Endothelial cell of umbilical vein (primary cell): ENCODE results near the gene STAB2. TPM values are rescaled to one million over a fixed set of nuclear protein-coding genes. Genes with fewer than 3 reads are reported as not detected.

Experiments
- BruUV-seq: library from RNA; stranded (reverse); fragments of 400-500 nt; replicated peaks from 2 replicates; lab custom pipeline; 2021; lab: Mats Ljungman, UMichigan
- CTCF ChIA-PET: fragments of 300-600, 350-600 bp; sonication (Branson Sonifier 250); formaldehyde crosslinking; loops from one replicate; lab custom pipeline; 2021; ENCODE audit warnings: antibody characterized with exemption, inconsistent platforms; lab: Charles Lee
- POLR2A ChIA-PET: fragments of 300-600, 350-600 bp; sonication (Branson Sonifier 250); formaldehyde crosslinking; loops from one replicate; lab custom pipeline; 2021; ENCODE audit warnings: antibody characterized with exemption, inconsistent platforms; lab: Charles Lee
- DNase-seq: peaks from one replicate; pipeline ENCODE4 v3.0.0-alpha.2; 2011; ENCODE audit warnings: low read depth, low spot score
- FAIRE-seq: peaks from 2 replicates; lab custom pipeline; 2011; peaks lifted over from hg19 to GRCh38; lab: Jason Lieb, UNC
- H2AFZ ChIP-seq: 2 replicates; pipeline ENCODE4 v1.6.0; 2012; ENCODE audit warnings: low read depth, low read length, control low read depth, inconsistent platforms
- H3K27ac ChIP-seq: 2 replicates; pipeline ENCODE4 v1.5.1; 2011; ENCODE audit warnings: low read depth, mild to moderate bottlenecking, control low read depth, low read length, moderate library complexity; ENCODE audit not compliant: insufficient read depth
- H3K27me3 ChIP-seq, 2 experiments: 2 replicates each; pipeline versions ENCODE4 v1.6.0 to v1.6.1; 2011; ENCODE audit warnings: low read length in 2 of 2, mixed read lengths in 1 of 2; ENCODE audit not compliant: control insufficient read depth in 2 of 2, insufficient read depth in 2 of 2
- H3K36me3 ChIP-seq, 2 experiments: 2 replicates in 1 of 2; 3 replicates in 1 of 2; pipeline ENCODE4 v1.5.1; 2011; ENCODE audit warnings: low read length in 2 of 2, mild to moderate bottlenecking in 1 of 2, moderate library complexity in 1 of 2; ENCODE audit not compliant: control insufficient read depth in 2 of 2, insufficient read depth in 2 of 2; ENCODE audit errors: extremely low read depth in 1 of 2
- H3K4me1 ChIP-seq: 3 replicates; pipeline ENCODE4 v1.5.1; 2011; ENCODE audit warnings: mild to moderate bottlenecking, low read length; ENCODE audit not compliant: control insufficient read depth, insufficient read depth; ENCODE audit errors: extremely low read depth
- H3K4me2 ChIP-seq: 2 replicates; pipeline ENCODE4 v1.6.1; 2011; ENCODE audit warnings: low read length, control low read depth, mixed read lengths; ENCODE audit not compliant: insufficient read depth
- H3K4me3 ChIP-seq, 3 experiments: fragments of 200-600 bp in 1 of 3; sonication (generic), shearing (Covaris generic) in 1 of 3; replicated peaks in 1 of 3; 2 replicates each; pipeline ENCODE4 v1.5.1; 2011 to 2016; ENCODE audit warnings: control low read depth in 3 of 3, low read length in 3 of 3, mild to moderate bottlenecking in 2 of 3, inconsistent platforms in 1 of 3, low read depth in 1 of 3, moderate library complexity in 1 of 3; ENCODE audit not compliant: insufficient read depth in 1 of 3
- H3K79me2 ChIP-seq: 2 replicates; pipeline ENCODE4 v1.6.0; 2012; ENCODE audit warnings: low read length, inconsistent platforms; ENCODE audit not compliant: control insufficient read depth, insufficient read depth
- H3K9ac ChIP-seq: replicated peaks from 2 replicates; pipeline ENCODE3; 2011; ENCODE audit warnings: low read length, control low read depth; ENCODE audit not compliant: insufficient read depth; ENCODE audit errors: extremely low read depth
- H3K9me1 ChIP-seq: replicated peaks from 3 replicates; pipeline ENCODE4 v1.6.0; 2011; ENCODE audit warnings: mild to moderate bottlenecking, low read length; ENCODE audit not compliant: control insufficient read depth, insufficient read depth; ENCODE audit errors: extremely low read depth
- H3K9me3 ChIP-seq: replicated peaks from 2 replicates; pipeline ENCODE4 v1.5.1; 2012; ENCODE audit warnings: low read length, inconsistent platforms; ENCODE audit not compliant: control insufficient read depth, insufficient read depth
- H4K20me1 ChIP-seq: replicated peaks from 2 replicates; pipeline ENCODE3; 2011; ENCODE audit warnings: mild to moderate bottlenecking, low read length; ENCODE audit not compliant: control insufficient read depth, insufficient read depth; ENCODE audit errors: extremely low read depth
- EZH2 ChIP-seq: IDR thresholded peaks from 2 replicates; pipeline ENCODE4 v1.6.1; 2012; ENCODE audit warnings: borderline replicate concordance, low read depth, mild to moderate bottlenecking, moderate library complexity, low read length, inconsistent platforms; ENCODE audit not compliant: severe bottlenecking
- FOS ChIP-seq: IDR thresholded peaks from 2 replicates; pipeline ENCODE4 v1.6.1; 2011; ENCODE audit warnings: mild to moderate bottlenecking, low read length, moderate library complexity, borderline replicate concordance; ENCODE audit not compliant: insufficient read depth
- GATA2 ChIP-seq: IDR thresholded peaks from 2 replicates; pipeline ENCODE4 v1.7.0; 2011; ENCODE audit warnings: low read depth, mild to moderate bottlenecking, moderate library complexity, mixed read lengths, low read length; ENCODE audit not compliant: insufficient read length, insufficient read depth
- JUN ChIP-seq: IDR thresholded peaks from 2 replicates; pipeline ENCODE4 v1.6.1; 2011; ENCODE audit warnings: borderline replicate concordance, low read depth; ENCODE audit not compliant: insufficient read length, insufficient read depth
- MYC ChIP-seq: IDR thresholded peaks from one replicate; pipeline ENCODE4 v1.6.1; 2011; ENCODE audit warnings: mild to moderate bottlenecking, low read depth, low read length
- POLR2A ChIP-seq: IDR thresholded peaks from 2 replicates; pipeline ENCODE4 v1.6.1; 2012; ENCODE audit warnings: low read depth, mild to moderate bottlenecking, control low read depth, low read length
- POLR2AphosphoS5 ChIP-seq: IDR thresholded peaks from 2 replicates; pipeline ENCODE4 v1.6.1; 2012; ENCODE audit warnings: low read depth, mild to moderate bottlenecking, control low read depth, low read length, moderate library complexity; ENCODE audit not compliant: insufficient read depth
- dilution Hi-C: fragments of 300-500 bp; cut with MboI; formaldehyde crosslinking; loops from one replicate; pipeline ENCODE4 v1.15.0; 2019; ENCODE audit warnings: low sequenced_read_pairs; ENCODE audit not compliant: extremely low pct_ligation_motif_present
- intact Hi-C: fragments of 100-400 bp; cut with micrococcal nuclease; formaldehyde crosslinking; loops from one replicate; pipeline ENCODE4 v1.10.0; 2022
- polyA plus RNA-seq, 4 experiments: library from polyadenylated mRNA; depleted of rRNA in 3 of 4; stranded (reverse) in 3 of 4; unstranded in 1 of 4; fragments of >200 nt; gene quantifications; 2 replicates each; pipeline versions ENCODE4 v1.2.1 to v1.2.3, GENCODE V29; 2011 to 2012; ENCODE audit warnings: missing spikeins in 1 of 4
- total RNA-seq: library from RNA; stranded (reverse); gene quantifications from 2 replicates; pipeline ENCODE4 v1.2.3, GENCODE V29; 2021
- TF ChIP-seq, protein P1 (sequence below): IDR thresholded peaks from 2 replicates; pipeline ENCODE4 v1.6.1; 2011; ENCODE audit not compliant: insufficient read depth, insufficient read length
- TF ChIP-seq, protein P2 (sequence below), 2 donors: IDR thresholded peaks; 1 replicate in 1 of 2; 2 replicates in 1 of 2; pipeline ENCODE4 v1.5.1; 2011; ENCODE audit warnings: low read length in 2 of 2, mild to moderate bottlenecking in 2 of 2, moderate library complexity in 2 of 2, control low read depth in 1 of 2, inconsistent platforms in 1 of 2, low read depth in 1 of 2; ENCODE audit not compliant: insufficient read depth in 1 of 2; ENCODE audit errors: extremely low read depth in 1 of 2

The STAB2 gene
- total and polyA plus RNA-seq, 2 donors (not counting 3 experiments of a cell fraction or from before 2014, with no cell fraction given): 0.01 TPM; not detected in 1

DNA sequence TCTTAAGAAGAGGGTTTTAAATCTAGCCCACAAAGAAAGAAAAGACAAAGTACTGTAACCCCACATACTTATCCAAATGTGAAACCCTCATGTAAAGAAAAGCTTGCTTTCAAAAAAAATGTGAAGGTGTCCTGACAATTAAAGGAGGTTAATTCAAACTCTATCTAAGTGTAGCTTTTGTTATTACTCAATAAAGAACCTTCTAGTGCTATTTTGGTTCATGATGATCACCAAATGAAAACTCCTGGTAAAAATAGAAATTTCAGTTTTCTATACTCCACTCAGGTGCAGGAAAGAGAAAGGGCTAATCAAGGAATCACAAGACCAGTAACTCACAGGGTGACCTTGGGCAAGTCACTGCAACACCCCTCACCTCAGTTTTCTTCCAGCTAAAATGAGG is 1.6 kb downstream of the STAB2 start:
- Histone ChIP-seq H3K79me2 (no peaks in the 10 kb centered on the region), H3K27me3 (no peaks in the 10 kb centered on the region), H3K4me1 (no peaks in the 10 kb centered on the region), H3K4me2 (no peak overlapping the region), H3K9me3 (no peaks in the 10 kb centered on the region), H3K9ac (no peak overlapping the region), H3K4me3 (no peak overlapping the region), H3K36me3 (no peaks in the 10 kb centered on the region), H4K20me1 (no peaks in the 10 kb centered on the region), H2AFZ (no peak overlapping the region), H3K27ac (no peak overlapping the region), H3K9me1 (no peaks in the 10 kb centered on the region)
- dilution Hi-C loops (no loop called here), intact Hi-C loops (no loop called here)
- no peak for DNase-seq
- TF ChIP-seq, protein P1, sequence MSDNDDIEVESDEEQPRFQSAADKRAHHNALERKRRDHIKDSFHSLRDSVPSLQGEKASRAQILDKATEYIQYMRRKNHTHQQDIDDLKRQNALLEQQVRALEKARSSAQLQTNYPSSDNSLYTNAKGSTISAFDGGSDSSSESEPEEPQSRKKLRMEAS: no peak
- TF ChIP-seq EZH2 (no peak), POLR2A (no peak), FOS (no peak), JUN (no peak), GATA2 (no peak), POLR2AphosphoS5 (no peak), MYC (no peak)
- TF ChIP-seq, protein P2, sequence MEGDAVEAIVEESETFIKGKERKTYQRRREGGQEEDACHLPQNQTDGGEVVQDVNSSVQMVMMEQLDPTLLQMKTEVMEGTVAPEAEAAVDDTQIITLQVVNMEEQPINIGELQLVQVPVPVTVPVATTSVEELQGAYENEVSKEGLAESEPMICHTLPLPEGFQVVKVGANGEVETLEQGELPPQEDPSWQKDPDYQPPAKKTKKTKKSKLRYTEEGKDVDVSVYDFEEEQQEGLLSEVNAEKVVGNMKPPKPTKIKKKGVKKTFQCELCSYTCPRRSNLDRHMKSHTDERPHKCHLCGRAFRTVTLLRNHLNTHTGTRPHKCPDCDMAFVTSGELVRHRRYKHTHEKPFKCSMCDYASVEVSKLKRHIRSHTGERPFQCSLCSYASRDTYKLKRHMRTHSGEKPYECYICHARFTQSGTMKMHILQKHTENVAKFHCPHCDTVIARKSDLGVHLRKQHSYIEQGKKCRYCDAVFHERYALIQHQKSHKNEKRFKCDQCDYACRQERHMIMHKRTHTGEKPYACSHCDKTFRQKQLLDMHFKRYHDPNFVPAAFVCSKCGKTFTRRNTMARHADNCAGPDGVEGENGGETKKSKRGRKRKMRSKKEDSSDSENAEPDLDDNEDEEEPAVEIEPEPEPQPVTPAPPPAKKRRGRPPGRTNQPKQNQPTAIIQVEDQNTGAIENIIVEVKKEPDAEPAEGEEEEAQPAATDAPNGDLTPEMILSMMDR (IDR thresholded peaks at IDR 0.05; ENCODE audit: extremely low read depth in 1 of 2, insufficient read depth in 1 of 2, low read depth in 1 of 2, low read length in 2 of 2): no peak
- ChIA-PET POLR2A (no interaction called here), CTCF (interaction anchor here (2.1 to 2.8 kb wide), 2 partner anchors 13 to 44 kb away, joined by 11 to 13 read pairs; no protein-coding TSS in a partner anchor)
- BruUV-seq: no TSS peak
- FAIRE-seq: no peak
